HEK293 (cell line): ENCODE measurements around the gene PSPC1.
"Not testable (repeated sequence)": the region's sequence is repeated elsewhere in the genome, so short reads cannot be mapped to it uniquely, and the experiment has no call there.

Source experiments
- CTCF ChIA-PET: fragments of 350-600 bp; formaldehyde crosslinking; extraction: SDS; loops from one replicate; lab custom pipeline; 2021; ENCODE audit warnings: antibody characterized with exemption; lab: Yijun Ruan, JAX
- POLR2A ChIA-PET: fragments of 300-600 bp; formaldehyde crosslinking; extraction: SDS; loops from one replicate; lab custom pipeline; 2020; ENCODE audit warnings: antibody characterized with exemption, inconsistent platforms; lab: Yijun Ruan, JAX
- H3K27ac ChIP-seq: fragments of 200-500 bp; sonication (Bioruptor generic); 2 replicates; pipeline ENCODE4 v1.5.1; 2014; ENCODE audit warnings: low read depth, low read length, control low read depth, inconsistent platforms; ENCODE audit errors: extremely low read depth
- H3K36me3 ChIP-seq, 2 experiments: fragments of 200-500 bp in 1 of 2; sonication (Bioruptor generic) in 1 of 2; 1 replicate in 1 of 2; 2 replicates in 1 of 2; pipeline ENCODE4 v1.5.1; 2014 to 2017; ENCODE audit warnings: inconsistent platforms in 2 of 2, low read length in 2 of 2; ENCODE audit not compliant: control insufficient read depth in 2 of 2, insufficient read depth in 1 of 2
- H3K4me1 ChIP-seq: fragments of 200-500 bp; sonication (Bioruptor generic); 2 replicates; pipeline ENCODE4 v1.5.1; 2014; ENCODE audit warnings: mild to moderate bottlenecking, low read length, inconsistent platforms; ENCODE audit not compliant: control insufficient read depth, insufficient read depth
- H3K4me3 ChIP-seq: 2 replicates; pipeline ENCODE4 v1.5.1; 2011; ENCODE audit warnings: low read depth, mild to moderate bottlenecking, control low read depth, low read length, moderate library complexity
- H3K9me3 ChIP-seq: fragments of 200-500 bp; sonication (Bioruptor generic); 2 replicates; pipeline ENCODE4 v1.5.1; 2014; ENCODE audit warnings: low read depth, low read length, inconsistent platforms; ENCODE audit not compliant: control insufficient read depth, insufficient read depth
- GLI4 ChIP-seq: fragments of 450-650 bp; formaldehyde crosslinking; IDR thresholded peaks from 2 replicates; pipeline ENCODE4 v1.5.1; 2016; ENCODE audit warnings: missing biosample characterization, missing genetic modification characterization
- SETDB1 ChIP-seq: IDR thresholded peaks from one replicate; pipeline ENCODE4 v1.6.1; 2017; ENCODE audit warnings: mild to moderate bottlenecking, low read length, moderate library complexity, mixed read lengths; ENCODE audit not compliant: insufficient read length
- SP2 ChIP-seq: fragments of 450-650 bp; formaldehyde crosslinking; IDR thresholded peaks from 2 replicates; pipeline ENCODE4 v1.5.1; 2016; ENCODE audit warnings: missing biosample characterization, missing genetic modification characterization
- SP3 ChIP-seq: fragments of 450-650 bp; formaldehyde crosslinking; IDR thresholded peaks from 2 replicates; pipeline ENCODE4 v1.5.1; 2016; ENCODE audit warnings: missing biosample characterization, missing genetic modification characterization
- ZBTB17 ChIP-seq: fragments of 450-650 bp; formaldehyde crosslinking; IDR thresholded peaks from 2 replicates; pipeline ENCODE4 v1.5.1; 2016; ENCODE audit warnings: missing biosample characterization, missing genetic modification characterization
- ZBTB8A ChIP-seq: fragments of 450-650 bp; formaldehyde crosslinking; IDR thresholded peaks from 2 replicates; pipeline ENCODE4 v1.5.1; 2016; ENCODE audit warnings: missing biosample characterization, missing genetic modification characterization
- ZNF335 ChIP-seq: fragments of 450-650 bp; formaldehyde crosslinking; conservative IDR thresholded peaks from 2 replicates; pipeline ENCODE4 v1.5.1; 2016; ENCODE audit warnings: missing biosample characterization, missing genetic modification characterization
- ZNF341 ChIP-seq: fragments of 450-650 bp; formaldehyde crosslinking; IDR thresholded peaks from 2 replicates; pipeline ENCODE4; 2016; ENCODE audit warnings: low read depth, missing biosample characterization, missing genetic modification characterization
- ZNF600 ChIP-seq: fragments of 450-650 bp; formaldehyde crosslinking; IDR thresholded peaks from 2 replicates; pipeline ENCODE4 v1.5.1; 2016; ENCODE audit warnings: missing biosample characterization, missing genetic modification characterization
- ZXDB ChIP-seq: fragments of 450-650 bp; formaldehyde crosslinking; IDR thresholded peaks from 2 replicates; pipeline ENCODE4 v1.5.1; 2016; ENCODE audit warnings: missing biosample characterization, missing genetic modification characterization
- TF ChIP-seq, protein P1 (sequence below): fragments of 450-650 bp; IDR thresholded peaks from 2 replicates; pipeline ENCODE4 v1.5.1; 2018; ENCODE audit warnings: missing biosample characterization, mild to moderate bottlenecking, missing genetic modification characterization
- TF ChIP-seq, protein P2 (sequence below): fragments of 450-650 bp; formaldehyde crosslinking; IDR thresholded peaks from 2 replicates; pipeline ENCODE4 v1.5.1; 2016; ENCODE audit warnings: missing biosample characterization, missing genetic modification characterization
- TF ChIP-seq, protein P3 (sequence below): fragments of 450-650 bp; formaldehyde crosslinking; IDR thresholded peaks from 2 replicates; pipeline ENCODE4 v1.5.1; 2016; ENCODE audit warnings: missing biosample characterization, missing genetic modification characterization
- TF ChIP-seq, protein P4 (sequence below): fragments of 450-650 bp; formaldehyde crosslinking; optimal IDR thresholded peaks from 2 replicates; pipeline ENCODE3; 2016; ENCODE audit warnings: missing biosample characterization, mild to moderate bottlenecking, missing genetic modification characterization
- TF ChIP-seq, protein P5 (sequence below): fragments of 450-650 bp; formaldehyde crosslinking; conservative IDR thresholded peaks from 2 replicates; pipeline ENCODE4 v1.5.1; 2016; ENCODE audit warnings: low read depth, missing biosample characterization, missing genetic modification characterization

Gene PSPC1, protein sequence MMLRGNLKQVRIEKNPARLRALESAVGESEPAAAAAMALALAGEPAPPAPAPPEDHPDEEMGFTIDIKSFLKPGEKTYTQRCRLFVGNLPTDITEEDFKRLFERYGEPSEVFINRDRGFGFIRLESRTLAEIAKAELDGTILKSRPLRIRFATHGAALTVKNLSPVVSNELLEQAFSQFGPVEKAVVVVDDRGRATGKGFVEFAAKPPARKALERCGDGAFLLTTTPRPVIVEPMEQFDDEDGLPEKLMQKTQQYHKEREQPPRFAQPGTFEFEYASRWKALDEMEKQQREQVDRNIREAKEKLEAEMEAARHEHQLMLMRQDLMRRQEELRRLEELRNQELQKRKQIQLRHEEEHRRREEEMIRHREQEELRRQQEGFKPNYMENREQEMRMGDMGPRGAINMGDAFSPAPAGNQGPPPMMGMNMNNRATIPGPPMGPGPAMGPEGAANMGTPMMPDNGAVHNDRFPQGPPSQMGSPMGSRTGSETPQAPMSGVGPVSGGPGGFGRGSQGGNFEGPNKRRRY

DNA sequence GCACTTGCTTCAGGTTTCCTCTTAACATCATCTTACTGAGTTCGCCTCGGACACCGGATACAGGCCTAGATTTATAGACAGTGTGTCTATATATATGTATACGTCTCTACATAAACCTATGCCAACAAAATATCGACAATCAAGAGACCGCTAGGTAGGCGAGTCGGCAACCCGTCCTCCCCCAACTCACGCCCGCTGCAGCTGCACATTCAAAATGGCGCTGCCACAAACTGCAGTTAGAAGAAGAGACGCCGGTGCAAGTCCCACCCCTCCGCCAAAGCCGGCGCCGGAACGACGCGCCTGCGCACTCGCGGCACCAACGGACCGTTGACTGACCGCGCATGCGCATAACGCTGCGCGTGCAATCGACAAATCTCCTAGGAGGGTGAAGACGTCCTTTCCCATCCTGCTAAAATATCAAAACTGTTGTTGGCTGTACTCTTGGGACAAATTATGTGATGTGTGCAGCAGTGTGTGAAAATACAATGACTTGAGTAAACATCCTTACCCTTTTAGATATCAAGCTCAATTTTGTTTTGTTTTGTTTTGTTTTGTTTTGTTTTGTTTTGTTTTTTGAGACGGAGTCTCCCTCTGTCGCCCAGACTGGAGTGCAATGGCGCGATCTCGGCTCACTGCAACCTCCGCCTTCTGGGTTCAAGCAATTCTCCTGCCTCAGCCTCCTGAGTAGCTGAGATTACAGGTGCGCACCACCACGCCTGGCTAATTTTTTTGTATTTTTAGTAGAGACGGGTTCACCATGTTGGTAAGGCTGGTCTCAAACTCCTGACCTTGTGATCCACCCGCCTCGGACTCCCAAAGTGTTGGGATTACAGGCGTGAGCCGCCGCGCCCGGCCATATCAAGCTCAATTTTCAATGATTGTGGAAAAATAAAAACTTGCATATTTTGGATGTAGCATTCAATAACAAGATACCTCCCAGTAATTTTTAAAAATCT, at the start of gene PSPC1:
Gene PSPC1, minus strand, starts transcription at position 219 of the 956 bp plus-strand sequence. Its CDS starts 188 bp downstream, at position 31.
- Histone ChIP-seq H3K27ac (peak within 1 kb of the TSS; percentile 80), H3K4me3 (peak within 1 kb of the TSS; percentile 93)
- H3K4me1 ChIP-seq, H3K9me3 ChIP-seq, H3K36me3 ChIP-seq: not testable (repeated sequence)
- POLR2A ChIA-PET = interaction anchor here (0.5 to 0.6 kb wide), 3 partner anchors 10 to 1223 kb away, joined by 3 to 4 read pairs (median 3); no protein-coding TSS in a partner anchor
- CTCF ChIA-PET = interaction anchor here (0.6 kb wide), 1 partner anchor 9 kb away, joined by 3 read pairs; no protein-coding TSS in a partner anchor
- TF ChIP-seq, protein P1, sequence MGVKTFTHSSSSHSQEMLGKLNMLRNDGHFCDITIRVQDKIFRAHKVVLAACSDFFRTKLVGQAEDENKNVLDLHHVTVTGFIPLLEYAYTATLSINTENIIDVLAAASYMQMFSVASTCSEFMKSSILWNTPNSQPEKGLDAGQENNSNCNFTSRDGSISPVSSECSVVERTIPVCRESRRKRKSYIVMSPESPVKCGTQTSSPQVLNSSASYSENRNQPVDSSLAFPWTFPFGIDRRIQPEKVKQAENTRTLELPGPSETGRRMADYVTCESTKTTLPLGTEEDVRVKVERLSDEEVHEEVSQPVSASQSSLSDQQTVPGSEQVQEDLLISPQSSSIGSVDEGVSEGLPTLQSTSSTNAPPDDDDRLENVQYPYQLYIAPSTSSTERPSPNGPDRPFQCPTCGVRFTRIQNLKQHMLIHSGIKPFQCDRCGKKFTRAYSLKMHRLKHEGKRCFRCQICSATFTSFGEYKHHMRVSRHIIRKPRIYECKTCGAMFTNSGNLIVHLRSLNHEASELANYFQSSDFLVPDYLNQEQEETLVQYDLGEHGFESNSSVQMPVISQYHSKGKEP (tag by site-specific recombination) = peak; percentile 82
- TF ChIP-seq GLI4 (tag by site-specific recombination) (0 out of 2 replicates have a peak, but pooled peaks have one; percentile 38), ZXDB (0 out of 2 replicates have a peak, but pooled peaks have one; percentile 50), ZNF335 (tag by site-specific recombination) (peak; percentile 88), SP3 (tag by site-specific recombination) (peak; percentile 34; the same call in 1 of the 2 replicates), ZNF600 (tag by site-specific recombination) (0 out of 2 replicates have a peak, but pooled peaks have one; percentile 42), SP2 (0 out of 2 replicates have a peak, but pooled peaks have one; percentile 22), ZBTB17 (tag by site-specific recombination) (peak; percentile 63), ZBTB8A (tag by site-specific recombination) (peak; percentile 20; the same call in 1 of the 2 replicates), ZNF341 (peak; percentile 49), SETDB1 (peak; percentile 65)
- TF ChIP-seq, protein P2, sequence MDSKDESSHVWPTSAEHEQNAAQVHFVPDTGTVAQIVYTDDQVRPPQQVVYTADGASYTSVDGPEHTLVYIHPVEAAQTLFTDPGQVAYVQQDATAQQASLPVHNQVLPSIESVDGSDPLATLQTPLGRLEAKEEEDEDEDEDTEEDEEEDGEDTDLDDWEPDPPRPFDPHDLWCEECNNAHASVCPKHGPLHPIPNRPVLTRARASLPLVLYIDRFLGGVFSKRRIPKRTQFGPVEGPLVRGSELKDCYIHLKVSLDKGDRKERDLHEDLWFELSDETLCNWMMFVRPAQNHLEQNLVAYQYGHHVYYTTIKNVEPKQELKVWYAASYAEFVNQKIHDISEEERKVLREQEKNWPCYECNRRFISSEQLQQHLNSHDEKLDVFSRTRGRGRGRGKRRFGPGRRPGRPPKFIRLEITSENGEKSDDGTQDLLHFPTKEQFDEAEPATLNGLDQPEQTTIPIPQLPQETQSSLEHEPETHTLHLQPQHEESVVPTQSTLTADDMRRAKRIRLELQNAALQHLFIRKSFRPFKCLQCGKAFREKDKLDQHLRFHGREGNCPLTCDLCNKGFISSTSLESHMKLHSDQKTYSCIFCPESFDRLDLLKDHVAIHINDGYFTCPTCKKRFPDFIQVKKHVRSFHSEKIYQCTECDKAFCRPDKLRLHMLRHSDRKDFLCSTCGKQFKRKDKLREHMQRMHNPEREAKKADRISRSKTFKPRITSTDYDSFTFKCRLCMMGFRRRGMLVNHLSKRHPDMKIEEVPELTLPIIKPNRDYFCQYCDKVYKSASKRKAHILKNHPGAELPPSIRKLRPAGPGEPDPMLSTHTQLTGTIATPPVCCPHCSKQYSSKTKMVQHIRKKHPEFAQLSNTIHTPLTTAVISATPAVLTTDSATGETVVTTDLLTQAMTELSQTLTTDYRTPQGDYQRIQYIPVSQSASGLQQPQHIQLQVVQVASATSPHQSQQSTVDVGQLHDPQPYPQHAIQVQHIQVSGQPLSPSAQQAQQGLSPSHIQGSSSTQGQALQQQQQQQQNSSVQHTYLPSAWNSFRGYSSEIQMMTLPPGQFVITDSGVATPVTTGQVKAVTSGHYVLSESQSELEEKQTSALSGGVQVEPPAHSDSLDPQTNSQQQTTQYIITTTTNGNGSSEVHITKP (tag by site-specific recombination) = peak; percentile 60
- TF ChIP-seq, protein P3, sequence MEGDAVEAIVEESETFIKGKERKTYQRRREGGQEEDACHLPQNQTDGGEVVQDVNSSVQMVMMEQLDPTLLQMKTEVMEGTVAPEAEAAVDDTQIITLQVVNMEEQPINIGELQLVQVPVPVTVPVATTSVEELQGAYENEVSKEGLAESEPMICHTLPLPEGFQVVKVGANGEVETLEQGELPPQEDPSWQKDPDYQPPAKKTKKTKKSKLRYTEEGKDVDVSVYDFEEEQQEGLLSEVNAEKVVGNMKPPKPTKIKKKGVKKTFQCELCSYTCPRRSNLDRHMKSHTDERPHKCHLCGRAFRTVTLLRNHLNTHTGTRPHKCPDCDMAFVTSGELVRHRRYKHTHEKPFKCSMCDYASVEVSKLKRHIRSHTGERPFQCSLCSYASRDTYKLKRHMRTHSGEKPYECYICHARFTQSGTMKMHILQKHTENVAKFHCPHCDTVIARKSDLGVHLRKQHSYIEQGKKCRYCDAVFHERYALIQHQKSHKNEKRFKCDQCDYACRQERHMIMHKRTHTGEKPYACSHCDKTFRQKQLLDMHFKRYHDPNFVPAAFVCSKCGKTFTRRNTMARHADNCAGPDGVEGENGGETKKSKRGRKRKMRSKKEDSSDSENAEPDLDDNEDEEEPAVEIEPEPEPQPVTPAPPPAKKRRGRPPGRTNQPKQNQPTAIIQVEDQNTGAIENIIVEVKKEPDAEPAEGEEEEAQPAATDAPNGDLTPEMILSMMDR = peak; percentile 41; the same call in 1 of the 2 replicates
- TF ChIP-seq, protein P4, sequence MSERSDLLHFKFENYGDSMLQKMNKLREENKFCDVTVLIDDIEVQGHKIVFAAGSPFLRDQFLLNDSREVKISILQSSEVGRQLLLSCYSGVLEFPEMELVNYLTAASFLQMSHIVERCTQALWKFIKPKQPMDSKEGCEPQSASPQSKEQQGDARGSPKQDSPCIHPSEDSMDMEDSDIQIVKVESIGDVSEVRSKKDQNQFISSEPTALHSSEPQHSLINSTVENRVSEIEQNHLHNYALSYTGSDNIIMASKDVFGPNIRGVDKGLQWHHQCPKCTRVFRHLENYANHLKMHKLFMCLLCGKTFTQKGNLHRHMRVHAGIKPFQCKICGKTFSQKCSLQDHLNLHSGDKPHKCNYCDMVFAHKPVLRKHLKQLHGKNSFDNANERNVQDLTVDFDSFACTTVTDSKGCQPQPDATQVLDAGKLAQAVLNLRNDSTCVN (tag by site-specific recombination) = peak; percentile 24
- TF ChIP-seq, protein P5, sequence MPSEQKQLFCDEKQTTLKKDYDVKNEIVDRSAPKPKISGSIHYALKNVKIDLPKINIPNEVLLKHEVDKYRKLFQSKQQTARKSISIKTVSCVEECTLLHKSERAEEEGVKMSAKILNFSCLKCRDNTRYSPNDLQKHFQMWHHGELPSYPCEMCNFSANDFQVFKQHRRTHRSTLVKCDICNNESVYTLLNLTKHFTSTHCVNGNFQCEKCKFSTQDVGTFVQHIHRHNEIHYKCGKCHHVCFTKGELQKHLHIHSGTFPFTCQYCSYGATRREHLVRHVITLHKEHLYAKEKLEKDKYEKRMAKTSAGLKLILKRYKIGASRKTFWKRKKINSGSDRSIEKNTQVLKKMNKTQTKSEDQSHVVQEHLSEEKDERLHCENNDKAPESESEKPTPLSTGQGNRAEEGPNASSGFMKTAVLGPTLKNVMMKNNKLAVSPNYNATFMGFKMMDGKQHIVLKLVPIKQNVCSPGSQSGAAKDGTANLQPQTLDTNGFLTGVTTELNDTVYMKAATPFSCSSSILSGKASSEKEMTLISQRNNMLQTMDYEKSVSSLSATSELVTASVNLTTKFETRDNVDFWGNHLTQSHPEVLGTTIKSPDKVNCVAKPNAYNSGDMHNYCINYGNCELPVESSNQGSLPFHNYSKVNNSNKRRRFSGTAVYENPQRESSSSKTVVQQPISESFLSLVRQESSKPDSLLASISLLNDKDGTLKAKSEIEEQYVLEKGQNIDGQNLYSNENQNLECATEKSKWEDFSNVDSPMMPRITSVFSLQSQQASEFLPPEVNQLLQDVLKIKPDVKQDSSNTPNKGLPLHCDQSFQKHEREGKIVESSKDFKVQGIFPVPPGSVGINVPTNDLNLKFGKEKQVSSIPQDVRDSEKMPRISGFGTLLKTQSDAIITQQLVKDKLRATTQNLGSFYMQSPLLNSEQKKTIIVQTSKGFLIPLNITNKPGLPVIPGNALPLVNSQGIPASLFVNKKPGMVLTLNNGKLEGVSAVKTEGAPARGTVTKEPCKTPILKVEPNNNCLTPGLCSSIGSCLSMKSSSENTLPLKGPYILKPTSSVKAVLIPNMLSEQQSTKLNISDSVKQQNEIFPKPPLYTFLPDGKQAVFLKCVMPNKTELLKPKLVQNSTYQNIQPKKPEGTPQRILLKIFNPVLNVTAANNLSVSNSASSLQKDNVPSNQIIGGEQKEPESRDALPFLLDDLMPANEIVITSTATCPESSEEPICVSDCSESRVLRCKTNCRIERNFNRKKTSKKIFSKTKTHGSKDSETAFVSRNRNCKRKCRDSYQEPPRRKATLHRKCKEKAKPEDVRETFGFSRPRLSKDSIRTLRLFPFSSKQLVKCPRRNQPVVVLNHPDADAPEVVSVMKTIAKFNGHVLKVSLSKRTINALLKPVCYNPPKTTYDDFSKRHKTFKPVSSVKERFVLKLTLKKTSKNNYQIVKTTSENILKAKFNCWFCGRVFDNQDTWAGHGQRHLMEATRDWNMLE (tag by site-specific recombination) = peak; percentile 26; the same call in 1 of the 2 replicates
